Muscle layer of duodenum (tissue), 2 donors: ENCODE data around the gene MED14.

Experiments used
- H3K27ac ChIP-seq: one replicate; pipeline ENCODE4 v1.7.0; 2013; ENCODE audit warnings: mild to moderate bottlenecking, low read length
- H3K27me3 ChIP-seq: one replicate; pipeline ENCODE4 v1.7.0; 2013; ENCODE audit warnings: low read depth, mild to moderate bottlenecking, control low read depth, low read length
- H3K36me3 ChIP-seq, 2 donors: one replicate each; pipeline ENCODE4 v1.7.0; 2013; ENCODE audit warnings: low read length in 2 of 2, control low read depth in 1 of 2, mild to moderate bottlenecking in 1 of 2; ENCODE audit not compliant: insufficient read depth in 2 of 2, control insufficient read depth in 1 of 2
- H3K4me1 ChIP-seq, 2 donors: one replicate each; pipeline ENCODE4 v1.7.0; 2013; ENCODE audit warnings: low read length in 2 of 2, mild to moderate bottlenecking in 2 of 2, control low read depth in 1 of 2, moderate library complexity in 1 of 2; ENCODE audit not compliant: insufficient read depth in 2 of 2, control insufficient read depth in 1 of 2
- H3K4me3 ChIP-seq, 2 donors: one replicate each; pipeline ENCODE4 v1.7.0; 2013; ENCODE audit warnings: low read length in 2 of 2, low read depth in 1 of 2, mild to moderate bottlenecking in 1 of 2
- H3K9me3 ChIP-seq, 2 donors: one replicate each; pipeline ENCODE4 v1.7.0; 2013; ENCODE audit warnings: low read length in 2 of 2, control low read depth in 1 of 2, mild to moderate bottlenecking in 1 of 2; ENCODE audit not compliant: control insufficient read depth in 1 of 2
- donor health status: healthy.

The MED14 gene

GRCh38 chrX:40628506-40628905 is 106.8 kb downstream of the MED14 start:
- Histone ChIP-seq H3K27ac (no peak overlapping the region), H3K4me3 (no peak overlapping the region), H3K9me3 (no peaks in the 10 kb centered on the region), H3K4me1 (no peaks in the 10 kb centered on the region), H3K27me3 (no peaks in the 10 kb centered on the region), H3K36me3 (peaks cover 22 to 28% of the 10 kb centered on the region in 2 donors)

DNA sequence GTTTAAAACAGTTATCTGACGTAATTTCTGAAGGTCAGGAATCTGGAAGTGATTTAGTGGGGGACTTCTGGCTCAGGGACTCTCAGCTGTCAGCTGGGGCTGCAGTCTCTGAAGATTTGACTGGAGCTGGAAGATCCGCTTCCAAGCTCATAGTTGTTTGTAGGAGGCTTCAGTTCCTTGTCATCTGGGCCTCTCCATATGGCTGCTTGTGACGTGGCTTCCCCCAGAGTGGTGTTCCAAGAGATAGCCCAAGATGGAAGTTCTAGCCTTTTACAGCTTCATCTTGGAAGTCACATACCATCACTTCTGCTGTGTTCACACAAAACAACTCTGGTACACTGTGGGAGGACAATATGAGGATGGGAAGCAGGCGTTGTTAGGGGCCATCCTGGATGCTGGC is 110.0 kb downstream of the MED14 start:
- no peaks in the 10 kb centered on the region for H3K9me3 ChIP-seq
- H3K27ac ChIP-seq, result no peak overlapping the region
- H3K36me3 ChIP-seq, result peaks cover 11 to 18% of the 10 kb centered on the region in 2 donors
- H3K4me1 ChIP-seq, result no peaks in the 10 kb centered on the region
- H3K4me3 ChIP-seq, result no peak overlapping the region
- no peaks in the 10 kb centered on the region for H3K27me3 ChIP-seq

- Histone ChIP-seq H3K9me3 (no peaks in the 10 kb centered on the region), H3K27ac (no peak overlapping the region), H3K36me3 (peaks cover 9 to 12% of the 10 kb centered on the region in 2 donors), H3K4me1 (no peaks in the 10 kb centered on the region), H3K27me3 (no peaks in the 10 kb centered on the region), H3K4me3 (no peak overlapping the region)
These were observed 111.7 kb downstream of the MED14 start for GRCh38 chrX:40623665-40624064.

DNA sequence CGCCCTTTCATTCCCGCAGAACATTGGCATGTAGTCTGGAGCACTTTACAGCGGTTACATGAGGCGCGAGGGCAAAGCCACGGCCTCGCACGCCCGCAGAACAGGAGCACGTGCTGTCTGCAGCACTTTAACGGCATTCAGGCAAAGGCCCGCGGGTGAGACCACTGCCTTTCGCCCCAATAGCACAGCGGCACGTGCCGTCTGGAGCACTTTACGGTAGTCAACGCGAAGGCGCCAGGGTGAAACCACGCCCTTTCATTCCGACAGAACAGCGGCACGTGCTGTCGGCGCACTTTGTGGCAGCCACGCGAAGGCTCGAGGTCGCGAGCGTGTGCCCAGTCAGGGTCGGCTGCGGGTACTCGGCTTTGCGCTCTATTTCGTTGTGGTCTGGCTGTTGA is 112.2 kb downstream of the MED14 start, which contains the start of gene MPC1L:
TSS of gene MPC1L (plus strand) at position 290 of the 398 bp plus-strand sequence. CDS start 138 bp downstream, outside the sequence.
- Histone ChIP-seq H3K27me3 (no peaks in the 10 kb centered on the region), H3K9me3 (no peaks in the 10 kb centered on the region), H3K4me1 (no peaks in the 10 kb centered on the region), H3K27ac (no peak within 1 kb of the TSS), H3K36me3 (peaks cover 6 to 9% of the 10 kb centered on the region in 2 donors), H3K4me3 (no peak within 1 kb of the TSS)

DNA sequence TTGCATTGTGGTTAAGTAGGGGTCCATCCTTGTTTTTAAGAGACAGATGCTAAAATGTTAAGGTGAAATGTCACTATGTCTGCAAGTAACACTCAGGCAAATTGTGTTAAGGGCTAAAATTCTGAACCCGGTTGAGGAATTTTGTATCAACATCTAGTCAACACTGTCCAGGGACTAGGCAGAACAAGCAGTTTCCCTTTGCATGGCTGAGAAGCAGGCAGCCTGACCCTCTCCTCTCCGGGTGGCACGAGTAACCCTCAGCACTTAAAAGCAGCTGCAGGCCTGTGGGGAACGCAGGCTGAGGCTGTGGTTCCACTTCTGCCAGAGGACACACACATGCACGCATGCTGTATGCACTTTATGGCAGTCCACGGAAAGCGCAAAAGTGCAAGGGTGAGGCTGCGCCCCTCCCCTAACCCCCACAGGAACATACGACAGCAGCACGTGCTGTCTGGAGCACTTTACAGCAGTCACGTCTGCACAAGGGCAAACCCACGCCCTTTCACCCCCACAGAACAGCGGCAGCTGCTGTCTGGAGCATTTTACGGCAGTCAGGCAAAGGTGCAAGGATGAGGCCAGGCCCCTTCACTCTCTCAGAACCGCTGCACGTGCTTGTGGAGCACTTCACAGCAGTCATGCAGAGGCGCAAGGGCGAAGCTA is 112.7 kb downstream of the MED14 start:
- Histone ChIP-seq H3K9me3 (no peaks in the 10 kb centered on the region), H3K27me3 (no peaks in the 10 kb centered on the region), H3K4me3 (no peak overlapping the region), H3K27ac (no peak overlapping the region), H3K36me3 (peaks cover 3 to 5% of the 10 kb centered on the region in 2 donors), H3K4me1 (no peaks in the 10 kb centered on the region)

DNA sequence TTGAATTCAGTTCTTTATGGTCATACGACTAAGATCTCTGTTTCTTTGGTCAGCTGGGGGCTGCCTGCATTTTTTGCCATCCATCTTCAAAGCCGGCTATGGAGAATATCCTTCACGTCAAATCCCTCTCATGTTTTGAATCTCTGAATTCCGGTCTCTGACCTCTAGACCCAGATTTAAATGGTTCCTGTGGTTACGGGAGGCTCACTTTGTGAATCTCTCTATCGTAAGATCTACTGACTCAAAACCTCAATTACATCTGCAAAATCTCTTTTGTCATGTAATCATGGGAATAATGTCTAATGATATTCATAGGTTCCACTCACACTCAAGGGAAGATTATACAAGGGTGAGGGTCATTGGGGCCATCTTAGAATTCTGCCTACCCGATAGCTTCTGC is 117.8 kb downstream of the MED14 start:
- Histone ChIP-seq H3K9me3 (no peaks in the 10 kb centered on the region), H3K36me3 (no peaks in the 10 kb centered on the region), H3K4me1 (no peaks in the 10 kb centered on the region), H3K27ac (no peak overlapping the region), H3K4me3 (no peak overlapping the region), H3K27me3 (no peaks in the 10 kb centered on the region)

DNA sequence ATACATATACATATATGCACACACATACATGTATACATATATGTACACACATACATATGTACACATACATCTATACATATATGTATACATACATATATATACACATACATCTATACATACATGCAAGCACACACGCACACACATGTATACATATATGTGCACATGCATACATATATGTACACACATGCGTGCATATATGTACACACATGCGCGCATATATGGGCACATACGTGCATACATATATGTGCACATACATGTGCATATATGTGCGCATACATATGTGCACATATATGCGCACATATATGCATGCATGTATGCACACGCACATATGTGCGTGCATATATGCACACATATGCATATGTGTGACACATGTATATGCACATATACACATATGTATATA is 119.4 kb downstream of the MED14 start:
- no peaks in the 10 kb centered on the region for H3K9me3 ChIP-seq
- no peaks in the 10 kb centered on the region for H3K36me3 ChIP-seq
- H3K4me1 ChIP-seq, result no peaks in the 10 kb centered on the region
- no peak overlapping the region for H3K27ac ChIP-seq
- H3K4me3 ChIP-seq, result no peak overlapping the region
- no peaks in the 10 kb centered on the region for H3K27me3 ChIP-seq

DNA sequence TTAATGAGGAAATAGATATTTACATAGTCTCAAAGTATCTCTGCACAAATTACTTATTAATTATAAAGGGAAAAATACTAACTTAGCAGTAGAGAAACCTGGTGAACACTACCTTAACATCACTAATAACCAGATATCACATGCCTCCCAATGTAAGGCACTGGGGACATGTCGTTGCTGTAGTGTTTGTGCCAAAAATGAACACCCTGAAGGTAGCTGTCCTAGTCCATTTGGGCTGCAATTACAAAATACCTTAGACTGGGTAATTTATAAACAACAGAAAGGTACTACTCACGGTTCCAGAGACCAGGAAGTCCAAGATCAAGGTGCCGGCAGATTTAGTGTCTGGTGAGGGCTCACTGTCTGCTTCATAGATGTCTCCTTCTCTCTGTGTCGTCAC is 122.8 kb downstream of the MED14 start:
- Histone ChIP-seq H3K4me3 (no peak overlapping the region), H3K4me1 (no peaks in the 10 kb centered on the region), H3K27ac (no peak overlapping the region), H3K9me3 (no peaks in the 10 kb centered on the region), H3K27me3 (no peaks in the 10 kb centered on the region), H3K36me3 (no peaks in the 10 kb centered on the region)

DNA sequence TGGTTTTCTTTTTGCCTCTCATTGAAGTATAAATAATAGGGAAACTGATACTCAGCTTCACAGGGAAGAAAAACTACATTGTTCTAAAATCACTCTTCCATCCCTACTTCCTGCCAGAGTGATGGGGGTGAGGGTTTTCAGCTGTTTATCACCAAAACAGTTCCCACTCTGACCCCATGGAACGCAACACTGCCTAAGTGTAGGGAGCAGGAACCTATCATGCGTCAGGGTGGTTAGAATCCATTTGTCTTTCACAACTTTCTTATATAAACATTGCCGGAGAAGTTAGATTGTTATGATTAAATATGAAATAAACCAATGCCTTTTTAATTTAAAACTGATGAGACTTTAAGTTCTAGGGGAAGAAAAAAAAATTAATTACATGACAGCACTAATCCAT is 128.0 kb downstream of the MED14 start:
- no peak overlapping the region for H3K4me3 ChIP-seq
- no peaks in the 10 kb centered on the region for H3K27me3 ChIP-seq
- H3K27ac ChIP-seq, result no peak overlapping the region
- H3K36me3 ChIP-seq, result peaks cover 3 to 4% of the 10 kb centered on the region in 2 donors
- no peaks in the 10 kb centered on the region for H3K9me3 ChIP-seq
- H3K4me1 ChIP-seq, result no peaks in the 10 kb centered on the region

- Histone ChIP-seq H3K9me3 (no peaks in the 10 kb centered on the region), H3K4me3 (no peak overlapping the region), H3K4me1 (no peaks in the 10 kb centered on the region), H3K27ac (no peak overlapping the region), H3K27me3 (no peaks in the 10 kb centered on the region), H3K36me3 (peaks cover 15 to 16% of the 10 kb centered on the region in 2 donors)
These were observed 131.9 kb downstream of the MED14 start for GRCh38 chrX:40603446-40603845.
